ENCODE results near the gene DNAI2. TPM values are rescaled to one million over a fixed set of nuclear protein-coding genes. Genes with fewer than 3 reads are reported as not detected.

Gene DNAI2
- total RNA-seq, 1 experiment from 2014 or later, result not detected

DNA sequence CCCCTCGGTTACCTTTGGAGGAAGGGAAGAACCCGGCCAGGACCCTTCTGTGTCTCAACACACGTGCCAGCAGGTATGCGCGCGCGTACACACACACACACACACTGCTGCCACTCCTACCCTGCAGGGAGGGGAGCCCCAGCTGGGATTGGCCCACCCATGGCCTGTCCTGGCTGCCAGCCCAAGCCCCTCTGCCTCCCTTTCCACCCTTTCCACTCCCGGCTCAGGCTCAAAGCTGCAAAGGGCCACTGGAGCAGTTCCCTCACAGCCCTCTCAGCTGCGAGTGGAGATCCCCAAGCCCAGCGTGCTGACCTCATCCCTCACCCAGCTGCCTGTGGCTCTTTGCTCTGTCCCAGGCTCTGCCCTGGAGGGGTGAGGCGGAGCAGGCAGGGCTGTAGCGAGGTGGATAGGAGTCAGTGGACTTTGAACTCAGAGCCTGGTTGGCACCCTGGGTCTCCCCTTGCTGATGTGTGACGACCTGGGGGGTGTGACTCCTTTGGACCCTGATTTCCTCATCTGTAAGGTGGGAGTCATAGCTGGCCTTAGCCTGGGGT lies 66.5 kb downstream of the DNAI2 start (continued):
- no peak for TF ChIP-seq TCF7L2 (IDR thresholded peaks at IDR 0.05; ENCODE audit: borderline replicate concordance, extremely low read depth, insufficient read depth, insufficient read length)
- TF ChIP-seq JUND (IDR thresholded peaks at IDR 0.05), result no peak
- no peak for TF ChIP-seq POLR2A (IDR thresholded peaks at IDR 0.05; ENCODE audit: borderline replicate concordance, extremely low read depth, insufficient read depth, insufficient read length)
- no peak for TF ChIP-seq EZH2 (IDR thresholded peaks at IDR 0.05)
- TF ChIP-seq ZNF274 (IDR thresholded peaks at IDR 0.05; ENCODE audit: low read depth, low read length), result no peak
- no peak for TF ChIP-seq CEBPB (IDR thresholded peaks at IDR 0.05; ENCODE audit: low read depth)
- no peak for TF ChIP-seq ZFX (IDR thresholded peaks at IDR 0.05)
- no peak for TF ChIP-seq FOSL1 (IDR thresholded peaks at IDR 0.05; ENCODE audit: low read depth)
- no peak for TF ChIP-seq ELF1 (IDR thresholded peaks at IDR 0.05; ENCODE audit: borderline replicate concordance, low read depth)
- TF ChIP-seq SRF (IDR thresholded peaks at IDR 0.05; ENCODE audit: low read depth), result no peak
- no peak for TF ChIP-seq EGR1 (IDR thresholded peaks at IDR 0.05; ENCODE audit: low read depth)

DNA sequence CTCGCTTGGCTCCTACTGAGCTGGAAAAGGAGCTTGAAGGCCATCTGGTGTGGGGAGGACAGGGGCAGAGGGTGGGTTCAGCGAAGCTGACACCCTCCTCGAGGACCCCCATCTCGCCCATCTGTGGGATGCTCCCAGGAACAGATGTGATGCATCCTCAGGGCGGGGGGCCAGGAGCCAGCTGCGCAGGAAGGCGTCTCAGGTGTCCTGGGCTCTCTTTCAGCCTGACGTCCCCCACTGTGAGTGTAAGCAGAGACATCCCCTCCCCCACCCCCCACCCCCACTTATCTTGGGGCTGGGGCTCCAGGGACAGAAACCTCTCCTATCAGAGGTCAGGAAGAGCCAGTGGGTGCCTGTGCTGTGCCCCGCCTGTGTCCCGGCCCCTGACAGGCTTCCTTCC lies 68.2 kb downstream of the DNAI2 start:
- DNase-seq (ENCODE audit: low read depth, low spot score), result no peak
- no peak for ATAC-seq
- intact Hi-C loops (cut with micrococcal nuclease), result no loop called here
- RAD21 ChIA-PET (ENCODE audit: low non-redundant PET in 1 of 2, low total read pairs in 2 of 2, uncharacterized antibody in 2 of 2, unreplicated experiment in 2 of 2), result no interaction called here
- Histone ChIP-seq H3K27me3 (ENCODE audit: insufficient read depth, low read length) (no peaks in the 10 kb centered on the region), H3K36me3 (ENCODE audit: control insufficient read depth in 1 of 2, insufficient read depth in 2 of 2, low read length in 2 of 2) (no peaks in the 10 kb centered on the region), H3K4me2 (ENCODE audit: low read length) (no peak overlapping the region), H3K4me1 (ENCODE audit: control insufficient read depth in 1 of 2, insufficient read depth in 2 of 2, low read length in 2 of 2) (peaks cover 0 to 8% of the 10 kb centered on the region in 2 experiments; a peak in 2 of 4 replicates), H3K9me2 (ENCODE audit: insufficient read depth) (no peaks in the 10 kb centered on the region), H2AFZ (ENCODE audit: low read depth, low read length, poor library complexity, severe bottlenecking) (no peak overlapping the region), H3K9ac (ENCODE audit: low read length) (no peak overlapping the region), H3K9me3 (ENCODE audit: control insufficient read depth in 1 of 2, insufficient read depth in 1 of 2, low read depth in 1 of 2, low read length in 2 of 2) (no peaks in the 10 kb centered on the region), H3K79me2 (ENCODE audit: insufficient read depth, low read length) (no peaks in the 10 kb centered on the region), H4K20me1 (ENCODE audit: insufficient read depth) (no peaks in the 10 kb centered on the region), H3K27ac (ENCODE audit: low read depth, low read length) (no peak overlapping the region), H3K4me3 (replicated peaks in 1 of 2; ENCODE audit: low read depth in 1 of 2, low read length in 2 of 2) (no peak overlapping the region)
- CTCF ChIA-PET, result no interaction called here
- POLR2A ChIA-PET, result no interaction called here
- TF ChIP-seq YY1 (IDR thresholded peaks at IDR 0.05; ENCODE audit: extremely low read depth, insufficient replicate concordance, low read depth, low read length), result no peak
- TF ChIP-seq ELF1 (IDR thresholded peaks at IDR 0.05; ENCODE audit: borderline replicate concordance, low read depth), result no peak
- no peak for TF ChIP-seq TCF7L2 (IDR thresholded peaks at IDR 0.05; ENCODE audit: borderline replicate concordance, extremely low read depth, insufficient read depth, insufficient read length)
- no peak for TF ChIP-seq CBX3 (IDR thresholded peaks at IDR 0.05; ENCODE audit: low read depth)
- no peak for TF ChIP-seq SIN3A (IDR thresholded peaks at IDR 0.05; ENCODE audit: low read depth)
- no peak for TF ChIP-seq EZH2 (IDR thresholded peaks at IDR 0.05)
- TF ChIP-seq, protein P1, sequence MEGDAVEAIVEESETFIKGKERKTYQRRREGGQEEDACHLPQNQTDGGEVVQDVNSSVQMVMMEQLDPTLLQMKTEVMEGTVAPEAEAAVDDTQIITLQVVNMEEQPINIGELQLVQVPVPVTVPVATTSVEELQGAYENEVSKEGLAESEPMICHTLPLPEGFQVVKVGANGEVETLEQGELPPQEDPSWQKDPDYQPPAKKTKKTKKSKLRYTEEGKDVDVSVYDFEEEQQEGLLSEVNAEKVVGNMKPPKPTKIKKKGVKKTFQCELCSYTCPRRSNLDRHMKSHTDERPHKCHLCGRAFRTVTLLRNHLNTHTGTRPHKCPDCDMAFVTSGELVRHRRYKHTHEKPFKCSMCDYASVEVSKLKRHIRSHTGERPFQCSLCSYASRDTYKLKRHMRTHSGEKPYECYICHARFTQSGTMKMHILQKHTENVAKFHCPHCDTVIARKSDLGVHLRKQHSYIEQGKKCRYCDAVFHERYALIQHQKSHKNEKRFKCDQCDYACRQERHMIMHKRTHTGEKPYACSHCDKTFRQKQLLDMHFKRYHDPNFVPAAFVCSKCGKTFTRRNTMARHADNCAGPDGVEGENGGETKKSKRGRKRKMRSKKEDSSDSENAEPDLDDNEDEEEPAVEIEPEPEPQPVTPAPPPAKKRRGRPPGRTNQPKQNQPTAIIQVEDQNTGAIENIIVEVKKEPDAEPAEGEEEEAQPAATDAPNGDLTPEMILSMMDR (IDR thresholded peaks at IDR 0.05 in 2 of 3, conservative IDR thresholded peaks at IDR 0.05 in 1 of 3; ENCODE audit: borderline replicate concordance in 1 of 3, insufficient read depth in 1 of 3, low read depth in 2 of 3, low read length in 2 of 3), result no peak
- TF ChIP-seq, protein P2, sequence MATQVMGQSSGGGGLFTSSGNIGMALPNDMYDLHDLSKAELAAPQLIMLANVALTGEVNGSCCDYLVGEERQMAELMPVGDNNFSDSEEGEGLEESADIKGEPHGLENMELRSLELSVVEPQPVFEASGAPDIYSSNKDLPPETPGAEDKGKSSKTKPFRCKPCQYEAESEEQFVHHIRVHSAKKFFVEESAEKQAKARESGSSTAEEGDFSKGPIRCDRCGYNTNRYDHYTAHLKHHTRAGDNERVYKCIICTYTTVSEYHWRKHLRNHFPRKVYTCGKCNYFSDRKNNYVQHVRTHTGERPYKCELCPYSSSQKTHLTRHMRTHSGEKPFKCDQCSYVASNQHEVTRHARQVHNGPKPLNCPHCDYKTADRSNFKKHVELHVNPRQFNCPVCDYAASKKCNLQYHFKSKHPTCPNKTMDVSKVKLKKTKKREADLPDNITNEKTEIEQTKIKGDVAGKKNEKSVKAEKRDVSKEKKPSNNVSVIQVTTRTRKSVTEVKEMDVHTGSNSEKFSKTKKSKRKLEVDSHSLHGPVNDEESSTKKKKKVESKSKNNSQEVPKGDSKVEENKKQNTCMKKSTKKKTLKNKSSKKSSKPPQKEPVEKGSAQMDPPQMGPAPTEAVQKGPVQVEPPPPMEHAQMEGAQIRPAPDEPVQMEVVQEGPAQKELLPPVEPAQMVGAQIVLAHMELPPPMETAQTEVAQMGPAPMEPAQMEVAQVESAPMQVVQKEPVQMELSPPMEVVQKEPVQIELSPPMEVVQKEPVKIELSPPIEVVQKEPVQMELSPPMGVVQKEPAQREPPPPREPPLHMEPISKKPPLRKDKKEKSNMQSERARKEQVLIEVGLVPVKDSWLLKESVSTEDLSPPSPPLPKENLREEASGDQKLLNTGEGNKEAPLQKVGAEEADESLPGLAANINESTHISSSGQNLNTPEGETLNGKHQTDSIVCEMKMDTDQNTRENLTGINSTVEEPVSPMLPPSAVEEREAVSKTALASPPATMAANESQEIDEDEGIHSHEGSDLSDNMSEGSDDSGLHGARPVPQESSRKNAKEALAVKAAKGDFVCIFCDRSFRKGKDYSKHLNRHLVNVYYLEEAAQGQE (IDR thresholded peaks at IDR 0.05; ENCODE audit: low read depth), result no peak
- TF ChIP-seq POLR2A (IDR thresholded peaks at IDR 0.05; ENCODE audit: borderline replicate concordance, extremely low read depth, insufficient read depth, insufficient read length), result no peak
- no TSS peak for BruUV-seq (replicated peaks)

Measured in HCT116 (cell line).